ENCODE measurements around the gene MYZAP. TPM values are rescaled to one million over a fixed set of nuclear protein-coding genes. Genes with fewer than 3 reads are reported as not detected.

The MYZAP gene
- total and polyA plus RNA-seq, 9 donors, result 1.1 to 11.3 (median 5.5) TPM

DNA sequence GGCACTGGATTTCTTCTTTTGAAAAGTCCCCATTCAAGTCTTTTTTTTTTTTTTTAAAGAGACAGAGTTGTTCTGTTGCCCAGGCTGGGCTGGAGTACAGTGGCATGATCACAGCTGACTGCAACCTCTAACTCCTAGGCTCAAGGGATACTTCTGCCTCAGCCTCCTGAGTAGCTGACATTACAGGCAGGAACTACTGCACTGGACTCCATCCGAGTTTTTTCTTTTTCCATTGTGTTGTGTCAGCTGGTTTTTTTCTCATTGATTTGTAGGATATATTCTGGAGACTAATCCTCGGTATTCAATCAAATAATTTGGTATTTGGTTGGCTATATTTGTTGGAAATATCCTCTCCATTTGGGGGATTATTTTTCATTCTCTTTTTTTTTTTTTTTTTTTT is 126.6 kb downstream of the MYZAP start:
- Histone ChIP-seq H3K9me3 (no peaks in the 10 kb centered on the region), H3K27me3 (no peaks in the 10 kb centered on the region), H3K36me3 (no peaks in the 10 kb centered on the region), H3K4me3 (no peak overlapping the region), H3K27ac (no peak overlapping the region), H3K4me1 (ENCODE audit: insufficient read depth) (no peaks in the 10 kb centered on the region)
- intact Hi-C loops (cut with DNase I), result no loop called here
- DNase-seq, result no peak
- TF ChIP-seq, protein P1, sequence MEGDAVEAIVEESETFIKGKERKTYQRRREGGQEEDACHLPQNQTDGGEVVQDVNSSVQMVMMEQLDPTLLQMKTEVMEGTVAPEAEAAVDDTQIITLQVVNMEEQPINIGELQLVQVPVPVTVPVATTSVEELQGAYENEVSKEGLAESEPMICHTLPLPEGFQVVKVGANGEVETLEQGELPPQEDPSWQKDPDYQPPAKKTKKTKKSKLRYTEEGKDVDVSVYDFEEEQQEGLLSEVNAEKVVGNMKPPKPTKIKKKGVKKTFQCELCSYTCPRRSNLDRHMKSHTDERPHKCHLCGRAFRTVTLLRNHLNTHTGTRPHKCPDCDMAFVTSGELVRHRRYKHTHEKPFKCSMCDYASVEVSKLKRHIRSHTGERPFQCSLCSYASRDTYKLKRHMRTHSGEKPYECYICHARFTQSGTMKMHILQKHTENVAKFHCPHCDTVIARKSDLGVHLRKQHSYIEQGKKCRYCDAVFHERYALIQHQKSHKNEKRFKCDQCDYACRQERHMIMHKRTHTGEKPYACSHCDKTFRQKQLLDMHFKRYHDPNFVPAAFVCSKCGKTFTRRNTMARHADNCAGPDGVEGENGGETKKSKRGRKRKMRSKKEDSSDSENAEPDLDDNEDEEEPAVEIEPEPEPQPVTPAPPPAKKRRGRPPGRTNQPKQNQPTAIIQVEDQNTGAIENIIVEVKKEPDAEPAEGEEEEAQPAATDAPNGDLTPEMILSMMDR (IDR thresholded peaks at IDR 0.05), result no peak
- TF ChIP-seq POLR2A (IDR thresholded peaks at IDR 0.05) (no peak), EP300 (IDR thresholded peaks at IDR 0.05) (no peak)
- WGBS, 3 donors, result 83 to 92% (median 90%) methylated on average over 2 of the region's 2 CpGs

DNA sequence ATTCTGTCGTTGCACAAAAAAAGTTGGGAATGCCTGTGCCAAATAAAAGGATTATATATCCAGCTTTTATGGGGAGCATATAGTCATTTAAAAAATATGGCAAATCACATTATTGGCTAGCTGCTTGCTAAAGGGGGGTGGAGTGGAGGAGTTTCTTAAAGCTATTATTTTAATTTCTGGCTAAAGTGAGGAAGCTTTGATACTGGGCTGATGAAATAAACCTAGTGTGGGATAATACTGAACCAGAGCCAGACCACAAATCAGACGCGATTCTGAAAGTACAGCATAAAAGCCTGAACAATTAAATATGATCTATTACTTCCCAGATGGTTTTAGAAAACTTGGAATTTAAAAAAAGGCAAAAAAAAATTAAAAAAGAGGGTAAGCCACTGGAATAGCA is 129.2 kb downstream of the MYZAP start:
- no peaks in the 10 kb centered on the region for H3K4me1 ChIP-seq (ENCODE audit: insufficient read depth)
- TF ChIP-seq, protein P1 (IDR thresholded peaks at IDR 0.05), result no peak
- TF ChIP-seq EP300 (IDR thresholded peaks at IDR 0.05), result no peak
- TF ChIP-seq POLR2A (IDR thresholded peaks at IDR 0.05), result no peak
- no peak overlapping the region for H3K4me3 ChIP-seq
- H3K27ac ChIP-seq, result no peak overlapping the region
- H3K36me3 ChIP-seq, result no peaks in the 10 kb centered on the region
- no peaks in the 10 kb centered on the region for H3K9me3 ChIP-seq
- WGBS, 3 donors, result 15 to 18% (median 17%) methylated on average over 3 of the region's 3 CpGs
- no peaks in the 10 kb centered on the region for H3K27me3 ChIP-seq
- intact Hi-C loops (cut with DNase I), result loop anchor here in 1 of 4 donors (10.0 kb wide), 1 partner anchor 166 kb away; no protein-coding TSS in a partner anchor
- no peak for DNase-seq

DNA sequence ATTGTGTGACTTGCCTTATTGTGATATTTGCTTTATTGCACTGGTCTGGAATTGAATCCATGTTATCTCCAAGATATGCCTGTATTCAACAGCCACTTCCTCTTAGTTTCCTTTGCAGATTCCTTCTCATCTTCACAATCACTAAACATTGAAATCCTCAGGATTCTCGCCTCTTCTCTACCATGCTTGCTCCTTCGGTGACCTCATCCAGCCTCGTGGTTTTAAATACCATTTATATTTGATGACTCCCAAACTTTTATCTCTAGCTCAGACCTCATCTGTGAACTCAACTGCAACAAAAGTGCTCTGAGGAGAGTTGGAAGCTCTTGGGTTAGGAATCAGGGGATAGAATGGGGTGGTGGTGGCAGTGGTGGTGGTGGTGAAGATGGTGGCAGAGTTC is 134.7 kb downstream of the MYZAP start:
- intact Hi-C loops (cut with DNase I), result loop anchor here in 1 of 4 donors (10.0 kb wide), 1 partner anchor 172 kb away; no protein-coding TSS in a partner anchor
- DNase-seq, result no peak
- Histone ChIP-seq H3K9me3 (no peaks in the 10 kb centered on the region), H3K4me3 (no peak overlapping the region), H3K27ac (no peak overlapping the region), H3K4me1 (ENCODE audit: insufficient read depth) (no peaks in the 10 kb centered on the region), H3K36me3 (no peaks in the 10 kb centered on the region), H3K27me3 (no peaks in the 10 kb centered on the region)
- TF ChIP-seq POLR2A (IDR thresholded peaks at IDR 0.05) (no peak), EP300 (IDR thresholded peaks at IDR 0.05) (no peak)
- TF ChIP-seq, protein P1 (IDR thresholded peaks at IDR 0.05), result no peak
- 66 to 84% (median 72%) methylated on average over 3 of the region's 3 CpGs for WGBS, 3 donors

DNA sequence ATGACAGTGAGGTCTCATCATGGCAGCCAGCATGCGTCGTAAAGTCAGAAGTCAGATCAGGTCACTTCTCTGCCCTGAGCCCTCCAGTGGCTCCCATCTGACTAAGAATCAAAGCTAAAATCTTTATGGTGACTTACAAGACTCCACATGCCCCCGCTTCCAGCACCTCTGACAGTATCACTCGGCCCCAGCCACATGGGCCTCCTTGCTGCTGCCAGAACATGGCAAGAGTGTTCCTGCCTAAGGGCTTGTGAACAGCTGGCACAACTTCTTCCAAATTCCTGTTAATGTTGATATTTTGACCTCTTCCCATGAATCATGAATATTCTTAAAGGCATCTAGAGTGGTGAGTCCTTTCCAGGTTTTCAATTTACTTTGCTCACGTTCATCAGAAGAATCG is 135.3 kb downstream of the MYZAP start:
- no peaks in the 10 kb centered on the region for H3K36me3 ChIP-seq

More for the DNA sequence above, 135.3 kb downstream of the MYZAP start:
- no peak for DNase-seq
- no peak overlapping the region for H3K27ac ChIP-seq
- no peak for TF ChIP-seq EP300 (IDR thresholded peaks at IDR 0.05)
- TF ChIP-seq POLR2A (IDR thresholded peaks at IDR 0.05), result no peak
- TF ChIP-seq, protein P1 (IDR thresholded peaks at IDR 0.05), result no peak
- 80 to 88% (median 85%) methylated on average over 6 of the region's 6 CpGs for WGBS, 3 donors
- no peak overlapping the region for H3K4me3 ChIP-seq
- no peaks in the 10 kb centered on the region for H3K4me1 ChIP-seq (ENCODE audit: insufficient read depth)
- H3K9me3 ChIP-seq, result no peaks in the 10 kb centered on the region
- H3K27me3 ChIP-seq, result no peaks in the 10 kb centered on the region
- intact Hi-C loops (cut with DNase I), result loop anchor here in 1 of 4 donors (10.0 kb wide), 1 partner anchor 172 kb away; no protein-coding TSS in a partner anchor

Data from ovary (tissue), 9 donors.